SU-DHL-6 (cell line): ENCODE measurements around the gene MT1A.

Experiments
- CTCF ChIP-seq: fragments of 200-600 bp; sonication (generic); IDR thresholded peaks from one replicate; pipeline ENCODE4 v1.5.1; 2017; ENCODE audit warnings: antibody characterized with exemption, mild to moderate bottlenecking, low read length, moderate library complexity; ENCODE audit not compliant: insufficient read depth, poor library complexity, severe bottlenecking
- EZH2phosphoT487 ChIP-seq: fragments of 200-600 bp; sonication (generic), shearing (Covaris generic); conservative IDR thresholded peaks from 2 replicates; pipeline ENCODE4 v1.6.1; 2018; ENCODE audit warnings: mild to moderate bottlenecking, antibody characterized with exemption, low read length, moderate library complexity, mixed read lengths

- TF ChIP-seq CTCF (no peak), EZH2phosphoT487 (no peak)
These were observed 33.5 kb upstream of the MT1A start for GRCh38 chr16:56604966-56605365.
